ENCODE data around the gene CREG2.
"Not testable (repeated sequence)": the region's sequence is repeated elsewhere in the genome, so short reads cannot be mapped to it uniquely, and the experiment has no call there.

The CREG2 gene

GRCh38 chr2:101341901-101342624 is 45.2 kb downstream of the CREG2 start:
- DNase-seq (ENCODE audit: low read depth): no peak

- no peak for DNase-seq (ENCODE audit: low read depth)
Measured at GRCh38 chr2:101341421-101341820, 45.9 kb downstream of the CREG2 start.

GRCh38 chr2:101340141-101340551 is 47.2 kb downstream of the CREG2 start:
- DNase-seq (ENCODE audit: low read depth): no peak

GRCh38 chr2:101339266-101339880 is 47.9 kb downstream of the CREG2 start:
- DNase-seq (ENCODE audit: low read depth): no peak

- DNase-seq (ENCODE audit: low read depth): no peak
Measured at GRCh38 chr2:101337877-101338276, 49.4 kb downstream of the CREG2 start.

- DNase-seq (ENCODE audit: low read depth): no peak
Measured at GRCh38 chr2:101332885-101333766, 54.2 kb downstream of the CREG2 start.

GRCh38 chr2:101331202-101331601 is 56.1 kb downstream of the CREG2 start:
- no peak for DNase-seq (ENCODE audit: low read depth)

GRCh38 chr2:101330253-101330933 is 56.9 kb downstream of the CREG2 start:
- no peak for DNase-seq (ENCODE audit: low read depth)

- DNase-seq (ENCODE audit: low read depth): no peak
Measured at GRCh38 chr2:101329026-101329425, 58.3 kb downstream of the CREG2 start.

- DNase-seq (ENCODE audit: low read depth): no peak
Measured at GRCh38 chr2:101328474-101329007, 58.8 kb downstream of the CREG2 start.

- DNase-seq (ENCODE audit: low read depth): no peak
Measured at GRCh38 chr2:101327863-101328394, 59.4 kb downstream of the CREG2 start.

- DNase-seq (ENCODE audit: low read depth): no peak
Measured at GRCh38 chr2:101325425-101325824, 61.9 kb downstream of the CREG2 start.

- not testable (repeated sequence) for DNase-seq (ENCODE audit: low read depth)
Measured at GRCh38 chr2:101316568-101316967, 70.7 kb downstream of the CREG2 start.

GRCh38 chr2:101311696-101312017 is 75.6 kb downstream of the CREG2 start:
- no peak for DNase-seq (ENCODE audit: low read depth)

GRCh38 chr2:101310834-101311695 is 76.2 kb downstream of the CREG2 start:
- no peak for DNase-seq (ENCODE audit: low read depth)

GRCh38 chr2:101310090-101310833 is 77.0 kb downstream of the CREG2 start:
- no peak for DNase-seq (ENCODE audit: low read depth)

- DNase-seq (ENCODE audit: low read depth): peak; percentile 47
Measured at GRCh38 chr2:101308432-101309210, 78.7 kb downstream of the CREG2 start, which contains the start of gene RNF149. TSS of gene RNF149 (minus strand) at chr2:101308701. CDS start at chr2:101308588, 113 bp downstream.

- no peak for DNase-seq (ENCODE audit: low read depth)
Measured at GRCh38 chr2:101307950-101308431, 79.3 kb downstream of the CREG2 start.

GRCh38 chr2:101307503-101307902 is 79.8 kb downstream of the CREG2 start:
- DNase-seq (ENCODE audit: low read depth): no peak

All from GM04503 (cell line).